Measurements from ENCODE around the gene R3HDML. TPM values are rescaled to one million over a fixed set of nuclear protein-coding genes. Genes with fewer than 3 reads are reported as not detected.

Gene R3HDML
- total RNA-seq, 1 donor from 2014 or later, result not detected

DNA sequence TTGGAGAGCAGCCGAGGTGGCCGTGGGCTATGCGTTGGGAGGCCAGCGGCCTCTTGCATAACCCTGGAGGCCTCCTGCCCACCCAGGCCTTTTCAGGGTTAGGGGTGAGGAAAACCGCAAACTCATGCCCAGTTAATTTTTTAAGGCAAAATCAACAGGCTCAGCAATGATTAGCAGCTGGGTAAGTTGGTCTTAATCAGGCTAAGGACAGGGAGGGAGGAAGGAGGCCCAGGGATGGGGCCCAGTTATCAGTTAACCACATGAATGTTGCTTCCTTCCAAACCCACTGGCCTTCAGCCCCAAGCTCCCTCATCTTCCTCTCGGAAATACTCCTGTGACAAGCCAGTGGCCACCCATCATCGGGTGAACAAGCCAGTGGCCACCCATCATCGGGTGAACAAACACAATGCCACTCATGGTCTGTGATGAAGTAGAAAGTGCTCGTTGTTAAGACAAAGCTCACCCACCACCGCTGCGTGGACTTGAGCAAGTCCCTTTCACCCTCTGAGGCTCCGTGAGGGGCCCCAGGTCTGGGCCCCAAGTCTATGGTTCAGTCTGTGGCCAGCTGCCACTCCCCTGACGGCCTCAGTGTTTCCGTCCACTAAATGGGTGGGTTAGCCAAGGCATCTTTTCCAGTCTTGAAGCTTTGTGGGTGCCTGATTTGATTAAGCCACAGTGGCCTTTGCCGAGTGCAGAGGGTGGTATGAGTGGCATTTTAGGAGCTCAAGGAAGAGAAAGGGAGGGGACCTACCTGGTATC lies 58.0 kb downstream of the R3HDML start:
- Mint-ChIP-seq H3K4me3 (no peak overlapping the region), H3K36me3 (no peaks in the 10 kb centered on the region), H3K9me3 (no peaks in the 10 kb centered on the region), H3K27ac (no peak overlapping the region), H3K27me3 (ENCODE audit: insufficient read depth, low read depth) (peaks cover 11% of the 10 kb centered on the region), H3K4me1 (peaks cover 8% of the 10 kb centered on the region)
- no peak overlapping the region for H3K9ac ChIP-seq
- TF ChIP-seq CTCF (IDR thresholded peaks at IDR 0.05), result no peak
- H3F3A ChIP-seq (ENCODE audit: low read depth), result no peaks in the 10 kb centered on the region
- no peak overlapping the region for H3K4me3 ChIP-seq
- H3K79me2 ChIP-seq (ENCODE audit: low read depth), result no peaks in the 10 kb centered on the region
- no peaks in the 10 kb centered on the region for H3K27me3 ChIP-seq
- H3K4me2 ChIP-seq, result no peak overlapping the region
- H4K20me1 ChIP-seq (ENCODE audit: low read depth), result no peaks in the 10 kb centered on the region
- H3K4me1 ChIP-seq, result peaks cover 10% of the 10 kb centered on the region
- H3K36me3 ChIP-seq, result no peaks in the 10 kb centered on the region
- no peak overlapping the region for H2AFZ ChIP-seq (replicated peaks)
- no peaks in the 10 kb centered on the region for H3K9me3 ChIP-seq (ENCODE audit: low read depth)
- no peak overlapping the region for H3K27ac ChIP-seq
- DNase-seq (ENCODE audit: low spot score), result no peak

GRCh38 chr20:44395461-44396340 lies 58.9 kb downstream of the R3HDML start:
- peaks cover 2% of the 10 kb centered on the region for H3K4me1 ChIP-seq
- H3K4me3 ChIP-seq, result no peak overlapping the region
- TF ChIP-seq CTCF (IDR thresholded peaks at IDR 0.05), result no peak
- no peak for TF ChIP-seq EZH2phosphoT487 (IDR thresholded peaks at IDR 0.05)
- TF ChIP-seq EZH2 (IDR thresholded peaks at IDR 0.05), result no peak

GRCh38 chr20:44396369-44397130 lies 59.7 kb downstream of the R3HDML start:
- no peak for TF ChIP-seq EZH2 (IDR thresholded peaks at IDR 0.05)
- TF ChIP-seq CTCF (IDR thresholded peaks at IDR 0.05), result no peak
- TF ChIP-seq EZH2phosphoT487 (IDR thresholded peaks at IDR 0.05), result no peak

More at GRCh38 chr20:44395461-44396340, 58.9 kb downstream of the R3HDML start:
- Mint-ChIP-seq H3K9me3 (no peaks in the 10 kb centered on the region), H3K4me3 (no peak overlapping the region), H3K27ac (no peak overlapping the region), H3K27me3 (ENCODE audit: insufficient read depth, low read depth) (peaks cover 10% of the 10 kb centered on the region), H3K36me3 (no peaks in the 10 kb centered on the region), H3K4me1 (no peaks in the 10 kb centered on the region)
- Histone ChIP-seq H3K79me2 (ENCODE audit: low read depth) (no peaks in the 10 kb centered on the region), H3K9me3 (ENCODE audit: low read depth) (no peaks in the 10 kb centered on the region), H3F3A (ENCODE audit: low read depth) (no peaks in the 10 kb centered on the region), H3K36me3 (no peaks in the 10 kb centered on the region), H4K20me1 (ENCODE audit: low read depth) (no peaks in the 10 kb centered on the region), H3K9ac (no peak overlapping the region), H3K27ac (no peak overlapping the region), H3K27me3 (no peaks in the 10 kb centered on the region), H3K4me2 (no peak overlapping the region), H2AFZ (replicated peaks) (no peak overlapping the region)
- DNase-seq (ENCODE audit: low spot score), result no peak

More at GRCh38 chr20:44396369-44397130, 59.7 kb downstream of the R3HDML start:
- H3K27ac ChIP-seq, result no peak overlapping the region
- H3K4me1 Mint-ChIP-seq, result no peaks in the 10 kb centered on the region
- peaks cover 4% of the 10 kb centered on the region for H3K27me3 Mint-ChIP-seq (ENCODE audit: insufficient read depth, low read depth)
- H3K9me3 Mint-ChIP-seq, result no peaks in the 10 kb centered on the region
- no peaks in the 10 kb centered on the region for H3F3A ChIP-seq (ENCODE audit: low read depth)
- H3K9ac ChIP-seq, result no peak overlapping the region
- H3K36me3 ChIP-seq, result no peaks in the 10 kb centered on the region
- no peaks in the 10 kb centered on the region for H3K4me1 ChIP-seq
- H3K9me3 ChIP-seq (ENCODE audit: low read depth), result no peaks in the 10 kb centered on the region
- no peak overlapping the region for H3K27ac Mint-ChIP-seq
- no peaks in the 10 kb centered on the region for H3K79me2 ChIP-seq (ENCODE audit: low read depth)
- H2AFZ ChIP-seq (replicated peaks), result no peak overlapping the region
- H4K20me1 ChIP-seq (ENCODE audit: low read depth), result no peaks in the 10 kb centered on the region
- DNase-seq (ENCODE audit: low spot score), result peak; percentile 35
- no peaks in the 10 kb centered on the region for H3K36me3 Mint-ChIP-seq
- no peak overlapping the region for H3K4me2 ChIP-seq
- H3K4me3 ChIP-seq, result no peak overlapping the region
- no peaks in the 10 kb centered on the region for H3K27me3 ChIP-seq
- no peak overlapping the region for H3K4me3 Mint-ChIP-seq

Data from neural progenitor cell (in vitro differentiated cells).